Measurements from ENCODE around the gene ADGRL3. TPM values are rescaled to one million over a fixed set of nuclear protein-coding genes. Genes with fewer than 3 reads are reported as not detected.

Gene ADGRL3
- total RNA-seq, 4 donors from 2014 or later: 4.6 to 7.1 (median 6.3) TPM

GRCh38 chr4:61604054-61604453 is 403.9 kb downstream of the ADGRL3 start:
- Histone ChIP-seq H3K27ac (replicated peaks in 1 of 4) (no peak overlapping the region), H3K4me3 (no peak overlapping the region), H3K4me1 (no peaks in the 10 kb centered on the region), H3K36me3 (no peaks in the 10 kb centered on the region), H3K27me3 (no peaks in the 10 kb centered on the region), H3K9me3 (no peaks in the 10 kb centered on the region)
- TF ChIP-seq EP300 (IDR thresholded peaks at IDR 0.05): no peak
- no peak for TF ChIP-seq POLR2A (IDR thresholded peaks at IDR 0.05; ENCODE audit: low read depth)
- no peak for TF ChIP-seq CTCF (IDR thresholded peaks at IDR 0.05)
- no peak for TF ChIP-seq POLR2AphosphoS5 (IDR thresholded peaks at IDR 0.05)
- intact Hi-C loops (cut with DNase I): no loop called here
- WGBS: 76% methylated on average over 2 of the region's 2 CpGs
- no peak for DNase-seq (ENCODE audit: extremely low spot score)

GRCh38 chr4:61605984-61606383 is 405.9 kb downstream of the ADGRL3 start:
- TF ChIP-seq POLR2AphosphoS5 (IDR thresholded peaks at IDR 0.05) (no peak), POLR2A (IDR thresholded peaks at IDR 0.05; ENCODE audit: low read depth) (no peak), EP300 (IDR thresholded peaks at IDR 0.05) (no peak), CTCF (IDR thresholded peaks at IDR 0.05) (no peak)
- no peak overlapping the region for H3K27ac ChIP-seq (replicated peaks in 1 of 4)
- H3K27me3 ChIP-seq: no peaks in the 10 kb centered on the region
- no peak overlapping the region for H3K4me3 ChIP-seq
- DNase-seq (ENCODE audit: extremely low spot score): no peak
- H3K36me3 ChIP-seq: no peaks in the 10 kb centered on the region
- no peaks in the 10 kb centered on the region for H3K4me1 ChIP-seq
- intact Hi-C loops (cut with DNase I): no loop called here
- H3K9me3 ChIP-seq: no peaks in the 10 kb centered on the region

- no peak overlapping the region for H3K4me3 ChIP-seq
- no peaks in the 10 kb centered on the region for H3K27me3 ChIP-seq
- no peaks in the 10 kb centered on the region for H3K4me1 ChIP-seq
- H3K36me3 ChIP-seq: no peaks in the 10 kb centered on the region
- intact Hi-C loops (cut with DNase I): no loop called here
- H3K27ac ChIP-seq (replicated peaks in 1 of 4): no peak overlapping the region
- TF ChIP-seq EP300 (IDR thresholded peaks at IDR 0.05) (no peak), POLR2AphosphoS5 (IDR thresholded peaks at IDR 0.05) (no peak)
- H3K9me3 ChIP-seq: no peaks in the 10 kb centered on the region
- no peak for DNase-seq (ENCODE audit: extremely low spot score)
Observed at GRCh38 chr4:61614231-61614630, 414.1 kb downstream of the ADGRL3 start.

- H3K9me3 ChIP-seq: no peaks in the 10 kb centered on the region
- 76% methylated on average over 4 of the region's 4 CpGs for WGBS
- H3K4me3 ChIP-seq: no peak overlapping the region
- H3K27me3 ChIP-seq: no peaks in the 10 kb centered on the region
- no peaks in the 10 kb centered on the region for H3K36me3 ChIP-seq
- no peak for DNase-seq (ENCODE audit: extremely low spot score)
- H3K4me1 ChIP-seq: no peaks in the 10 kb centered on the region
- no peak overlapping the region for H3K27ac ChIP-seq (replicated peaks in 1 of 4)
- no peak for TF ChIP-seq POLR2AphosphoS5 (IDR thresholded peaks at IDR 0.05)
- TF ChIP-seq EP300 (IDR thresholded peaks at IDR 0.05): no peak
- no peak for TF ChIP-seq CTCF (IDR thresholded peaks at IDR 0.05)
- no peak for TF ChIP-seq POLR2A (IDR thresholded peaks at IDR 0.05; ENCODE audit: low read depth)
- intact Hi-C loops (cut with DNase I): no loop called here
Observed at GRCh38 chr4:61619528-61619927, 419.4 kb downstream of the ADGRL3 start.

- H3K36me3 ChIP-seq: no peaks in the 10 kb centered on the region
- intact Hi-C loops (cut with DNase I): no loop called here
- no peaks in the 10 kb centered on the region for H3K4me1 ChIP-seq
- WGBS: 87% methylated on average over 1 of the region's 1 CpG
- H3K9me3 ChIP-seq: no peaks in the 10 kb centered on the region
- no peaks in the 10 kb centered on the region for H3K27me3 ChIP-seq
- DNase-seq (ENCODE audit: extremely low spot score): no peak
- TF ChIP-seq EP300 (IDR thresholded peaks at IDR 0.05) (no peak), POLR2A (IDR thresholded peaks at IDR 0.05; ENCODE audit: low read depth) (no peak), POLR2AphosphoS5 (IDR thresholded peaks at IDR 0.05) (no peak), CTCF (IDR thresholded peaks at IDR 0.05) (no peak)
- no peak overlapping the region for H3K4me3 ChIP-seq
- H3K27ac ChIP-seq (replicated peaks in 1 of 4): no peak overlapping the region
Observed at GRCh38 chr4:61628282-61628681, 428.2 kb downstream of the ADGRL3 start.

All from esophagus muscularis mucosa (tissue), 4 donors.